ENCODE results near the gene WSB2.

The WSB2 gene

GRCh38 chr12:118050972-118051910 is 9.7 kb downstream of the WSB2 start:
- no peak overlapping the region for H3K4me2 ChIP-seq (ENCODE audit: insufficient read depth, low read length, poor library complexity, severe bottlenecking)
- no peak for DNase-seq (ENCODE audit: low spot score)
- H3K4me3 ChIP-seq (ENCODE audit: low read length in 2 of 2), result no peak overlapping the region
- H2BK15ac ChIP-seq (ENCODE audit: low read length), result no peak overlapping the region
- H2BK5ac ChIP-seq (ENCODE audit: low read length), result no peak overlapping the region
- H3K23ac ChIP-seq (ENCODE audit: low read depth, low read length, poor library complexity), result no peak overlapping the region
- peaks cover 1% of the 10 kb centered on the region for H3K79me1 ChIP-seq (ENCODE audit: low read depth, low read length)
- no CpG with 5 or more reads among the region's 12 CpGs for WGBS, 2 donors (ENCODE audit: extremely low coverage in 2 of 2, insufficient read length in 2 of 2, insufficient replicate concordance in 1 of 2)
- H2AK5ac ChIP-seq (ENCODE audit: low read depth, low read length), result no peak overlapping the region
- H3K36me3 ChIP-seq (replicated peaks in 1 of 2; ENCODE audit: control insufficient read depth in 2 of 2, insufficient read depth in 2 of 2, low read length in 2 of 2), result peaks cover 2 to 68% of the 10 kb centered on the region in 2 donors
- H3K4ac ChIP-seq (ENCODE audit: low read length), result no peak overlapping the region
- H2BK120ac ChIP-seq (ENCODE audit: low read depth, low read length), result no peak overlapping the region
- H4K8ac ChIP-seq (ENCODE audit: low read depth, low read length), result no peak overlapping the region
- no peak overlapping the region for H3K9ac ChIP-seq (ENCODE audit: low read depth, low read length, poor library complexity)
- H3K27me3 ChIP-seq (ENCODE audit: control insufficient read depth in 3 of 3, insufficient read depth in 3 of 3, low read depth in 1 of 3, low read length in 3 of 3), result no peaks in the 10 kb centered on the region
- no peaks in the 10 kb centered on the region for H3K9me3 ChIP-seq (replicated peaks in 1 of 2; ENCODE audit: control insufficient read depth in 2 of 2, insufficient read depth in 1 of 2, low read depth in 1 of 2, low read length in 2 of 2)
- no peak overlapping the region for H3K27ac ChIP-seq (replicated peaks; ENCODE audit: low read length)
- no peak overlapping the region for H2AFZ ChIP-seq (ENCODE audit: low read length)
- no peak overlapping the region for H3K14ac ChIP-seq (ENCODE audit: low read length)
- H2BK12ac ChIP-seq (ENCODE audit: low read length), result no peak overlapping the region
- no peak overlapping the region for H3K18ac ChIP-seq (ENCODE audit: low read length)
- peaks cover 0 to 4% of the 10 kb centered on the region in 2 donors for H3K4me1 ChIP-seq (ENCODE audit: control insufficient read depth in 2 of 2, insufficient read depth in 1 of 2, low read depth in 1 of 2, low read length in 2 of 2)
- no peak overlapping the region for H4K91ac ChIP-seq (ENCODE audit: low read depth, low read length, poor library complexity)

- H2BK120ac ChIP-seq (ENCODE audit: low read depth, low read length), result no peak overlapping the region
- no peak overlapping the region for H2AFZ ChIP-seq (ENCODE audit: low read length)
- H3K79me1 ChIP-seq (ENCODE audit: low read depth, low read length), result peaks cover 1% of the 10 kb centered on the region
- H3K4me3 ChIP-seq (ENCODE audit: low read length in 2 of 2), result no peak overlapping the region
- H3K14ac ChIP-seq (ENCODE audit: low read length), result no peak overlapping the region
- H3K4me1 ChIP-seq (ENCODE audit: control insufficient read depth in 2 of 2, insufficient read depth in 1 of 2, low read depth in 1 of 2, low read length in 2 of 2), result no peaks in the 10 kb centered on the region
- H3K27ac ChIP-seq (replicated peaks; ENCODE audit: low read length), result no peak overlapping the region
- H3K27me3 ChIP-seq (ENCODE audit: control insufficient read depth in 3 of 3, insufficient read depth in 3 of 3, low read depth in 1 of 3, low read length in 3 of 3), result no peaks in the 10 kb centered on the region
- no peak overlapping the region for H2BK5ac ChIP-seq (ENCODE audit: low read length)
- H3K4ac ChIP-seq (ENCODE audit: low read length), result no peak overlapping the region
- no peak overlapping the region for H3K18ac ChIP-seq (ENCODE audit: low read length)
- no peak overlapping the region for H3K23ac ChIP-seq (ENCODE audit: low read depth, low read length, poor library complexity)
- WGBS, 2 donors (ENCODE audit: extremely low coverage in 2 of 2, insufficient read length in 2 of 2, insufficient replicate concordance in 1 of 2), result no CpG with 5 or more reads among the region's 4 CpGs
- H2BK15ac ChIP-seq (ENCODE audit: low read length), result no peak overlapping the region
- no peak overlapping the region for H2BK12ac ChIP-seq (ENCODE audit: low read length)
- H3K9me3 ChIP-seq (replicated peaks in 1 of 2; ENCODE audit: control insufficient read depth in 2 of 2, insufficient read depth in 1 of 2, low read depth in 1 of 2, low read length in 2 of 2), result no peaks in the 10 kb centered on the region
- no peak overlapping the region for H2AK5ac ChIP-seq (ENCODE audit: low read depth, low read length)
- no peak overlapping the region for H4K91ac ChIP-seq (ENCODE audit: low read depth, low read length, poor library complexity)
- no peak overlapping the region for H3K9ac ChIP-seq (ENCODE audit: low read depth, low read length, poor library complexity)
- H3K36me3 ChIP-seq (replicated peaks in 1 of 2; ENCODE audit: control insufficient read depth in 2 of 2, insufficient read depth in 2 of 2, low read length in 2 of 2), result peaks cover 12 to 92% of the 10 kb centered on the region in 2 donors
- no peak overlapping the region for H4K8ac ChIP-seq (ENCODE audit: low read depth, low read length)
- H3K4me2 ChIP-seq (ENCODE audit: insufficient read depth, low read length, poor library complexity, severe bottlenecking), result no peak overlapping the region
- no peak for DNase-seq (ENCODE audit: low spot score)
These were observed 14.5 kb downstream of the WSB2 start for GRCh38 chr12:118046430-118046829.

GRCh38 chr12:118044577-118044976 is 16.4 kb downstream of the WSB2 start:
- no CpG with 5 or more reads among the region's 8 CpGs for WGBS, 2 donors (ENCODE audit: extremely low coverage in 2 of 2, insufficient read length in 2 of 2, insufficient replicate concordance in 1 of 2)
- H4K91ac ChIP-seq (ENCODE audit: low read depth, low read length, poor library complexity), result no peak overlapping the region
- no peak overlapping the region for H2BK5ac ChIP-seq (ENCODE audit: low read length)

GRCh38 chr12:118044075-118044474 is 16.9 kb downstream of the WSB2 start:
- no peaks in the 10 kb centered on the region for H3K4me1 ChIP-seq (ENCODE audit: control insufficient read depth in 2 of 2, insufficient read depth in 1 of 2, low read depth in 1 of 2, low read length in 2 of 2)
- H2AK5ac ChIP-seq (ENCODE audit: low read depth, low read length), result no peak overlapping the region
- H2BK12ac ChIP-seq (ENCODE audit: low read length), result no peak overlapping the region
- H4K91ac ChIP-seq (ENCODE audit: low read depth, low read length, poor library complexity), result no peak overlapping the region
- no peak overlapping the region for H3K14ac ChIP-seq (ENCODE audit: low read length)
- H4K8ac ChIP-seq (ENCODE audit: low read depth, low read length), result no peak overlapping the region
- no peak overlapping the region for H3K4me3 ChIP-seq (ENCODE audit: low read length in 2 of 2)
- H3K9me3 ChIP-seq (replicated peaks in 1 of 2; ENCODE audit: control insufficient read depth in 2 of 2, insufficient read depth in 1 of 2, low read depth in 1 of 2, low read length in 2 of 2), result no peaks in the 10 kb centered on the region
- no peak overlapping the region for H3K4ac ChIP-seq (ENCODE audit: low read length)
- H3K79me1 ChIP-seq (ENCODE audit: low read depth, low read length), result no peaks in the 10 kb centered on the region
- H3K36me3 ChIP-seq (replicated peaks in 1 of 2; ENCODE audit: control insufficient read depth in 2 of 2, insufficient read depth in 2 of 2, low read length in 2 of 2), result peaks cover 20 to 92% of the 10 kb centered on the region in 2 donors
- H3K4me2 ChIP-seq (ENCODE audit: insufficient read depth, low read length, poor library complexity, severe bottlenecking), result no peak overlapping the region
- no peak overlapping the region for H3K23ac ChIP-seq (ENCODE audit: low read depth, low read length, poor library complexity)
- H2BK5ac ChIP-seq (ENCODE audit: low read length), result no peak overlapping the region
- DNase-seq (ENCODE audit: low spot score), result no peak
- no peaks in the 10 kb centered on the region for H3K27me3 ChIP-seq (ENCODE audit: control insufficient read depth in 3 of 3, insufficient read depth in 3 of 3, low read depth in 1 of 3, low read length in 3 of 3)
- WGBS, 2 donors (ENCODE audit: extremely low coverage in 2 of 2, insufficient read length in 2 of 2, insufficient replicate concordance in 1 of 2), result no CpG with 5 or more reads among the region's 2 CpGs
- H2BK15ac ChIP-seq (ENCODE audit: low read length), result no peak overlapping the region
- no peak overlapping the region for H3K18ac ChIP-seq (ENCODE audit: low read length)
- H2AFZ ChIP-seq (ENCODE audit: low read length), result no peak overlapping the region
- no peak overlapping the region for H3K27ac ChIP-seq (replicated peaks; ENCODE audit: low read length)
- no peak overlapping the region for H3K9ac ChIP-seq (ENCODE audit: low read depth, low read length, poor library complexity)
- no peak overlapping the region for H2BK120ac ChIP-seq (ENCODE audit: low read depth, low read length)

More at GRCh38 chr12:118044577-118044976, 16.4 kb downstream of the WSB2 start:
- Histone ChIP-seq H4K8ac (ENCODE audit: low read depth, low read length) (no peak overlapping the region), H2BK120ac (ENCODE audit: low read depth, low read length) (no peak overlapping the region), H3K4ac (ENCODE audit: low read length) (no peak overlapping the region), H3K23ac (ENCODE audit: low read depth, low read length, poor library complexity) (no peak overlapping the region), H3K36me3 (replicated peaks in 1 of 2; ENCODE audit: control insufficient read depth in 2 of 2, insufficient read depth in 2 of 2, low read length in 2 of 2) (peaks cover 18 to 92% of the 10 kb centered on the region in 2 donors), H3K79me1 (ENCODE audit: low read depth, low read length) (no peaks in the 10 kb centered on the region), H3K27me3 (ENCODE audit: control insufficient read depth in 3 of 3, insufficient read depth in 3 of 3, low read depth in 1 of 3, low read length in 3 of 3) (no peaks in the 10 kb centered on the region), H2AFZ (ENCODE audit: low read length) (no peak overlapping the region), H2BK15ac (ENCODE audit: low read length) (no peak overlapping the region), H3K4me3 (ENCODE audit: low read length in 2 of 2) (no peak overlapping the region), H3K27ac (replicated peaks; ENCODE audit: low read length) (no peak overlapping the region), H3K4me2 (ENCODE audit: insufficient read depth, low read length, poor library complexity, severe bottlenecking) (no peak overlapping the region), H3K18ac (ENCODE audit: low read length) (no peak overlapping the region), H3K9ac (ENCODE audit: low read depth, low read length, poor library complexity) (no peak overlapping the region), H2BK12ac (ENCODE audit: low read length) (no peak overlapping the region), H3K4me1 (ENCODE audit: control insufficient read depth in 2 of 2, insufficient read depth in 1 of 2, low read depth in 1 of 2, low read length in 2 of 2) (no peaks in the 10 kb centered on the region), H3K9me3 (replicated peaks in 1 of 2; ENCODE audit: control insufficient read depth in 2 of 2, insufficient read depth in 1 of 2, low read depth in 1 of 2, low read length in 2 of 2) (no peaks in the 10 kb centered on the region), H3K14ac (ENCODE audit: low read length) (no peak overlapping the region), H2AK5ac (ENCODE audit: low read depth, low read length) (no peak overlapping the region)
- DNase-seq (ENCODE audit: low spot score), result no peak

All from neuronal stem cell (in vitro differentiated cells).